ENCODE measurements around the gene CEACAM20.
A peak's percentile ranks its signal among the peaks of the same experiment; 100 is the strongest.
"Not testable (repeated sequence)": the region's sequence is repeated elsewhere in the genome, so short reads cannot be mapped to it uniquely, and the experiment has no call there.

CEACAM20 gene

DNA sequence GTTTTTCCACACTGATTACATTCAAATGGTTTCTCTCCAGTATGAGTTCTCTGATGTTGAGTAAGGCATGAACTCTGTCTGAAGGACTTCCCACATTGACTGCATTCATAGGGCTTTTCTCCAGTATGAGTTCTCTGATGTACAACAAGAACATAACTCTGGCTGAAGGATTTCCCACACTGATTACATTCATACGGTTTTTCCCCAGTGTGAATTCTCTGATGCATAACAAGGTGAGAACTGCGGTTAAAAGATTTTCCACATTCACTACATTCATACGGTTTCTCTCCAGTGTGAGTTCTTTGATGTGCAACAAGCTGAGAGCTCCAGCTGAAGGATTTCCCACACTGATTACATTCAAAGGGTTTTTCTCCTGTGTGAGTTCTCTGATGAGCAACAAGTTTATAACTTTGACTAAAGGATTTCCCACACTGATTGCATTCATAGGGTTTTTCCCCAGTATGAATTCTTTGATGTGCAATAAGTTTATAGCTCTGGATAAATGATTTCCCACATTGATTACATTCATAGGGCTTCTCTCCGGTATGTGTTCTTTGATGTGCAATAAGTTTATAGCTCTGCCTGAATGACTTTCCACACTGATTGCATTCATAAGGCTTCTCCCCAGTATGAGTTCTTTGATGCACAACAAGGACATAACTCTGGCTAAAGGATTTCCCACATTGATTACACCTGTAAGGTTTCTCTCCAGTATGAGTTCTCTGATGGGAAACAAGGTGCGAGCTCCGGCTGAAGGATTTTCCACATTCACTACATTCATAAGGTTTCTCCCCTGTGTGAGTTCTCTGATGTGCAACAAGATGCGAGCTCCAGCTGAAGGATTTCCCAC lies 52.7 kb downstream of the CEACAM20 start:
- DNase-seq, result peak; percentile 3

DNA sequence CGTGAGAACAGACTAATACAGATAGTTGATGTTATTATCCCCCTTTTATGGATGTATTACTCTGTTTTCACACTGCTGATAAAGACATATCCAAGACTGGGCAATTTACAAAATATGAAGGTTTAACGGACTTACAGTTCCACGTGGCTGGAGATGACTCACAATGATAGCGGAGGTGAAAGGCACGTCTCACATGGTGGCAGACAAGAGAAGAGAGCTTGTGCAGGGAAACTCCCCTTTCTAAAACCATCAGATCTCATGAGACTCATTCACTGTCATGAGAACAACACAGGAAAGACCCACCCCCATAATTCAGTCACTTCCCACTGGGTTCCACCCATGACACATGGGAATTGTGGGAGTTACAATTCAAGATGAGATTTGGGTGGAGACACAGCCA lies 60.7 kb downstream of the CEACAM20 start:
- not testable (repeated sequence) for DNase-seq

DNA sequence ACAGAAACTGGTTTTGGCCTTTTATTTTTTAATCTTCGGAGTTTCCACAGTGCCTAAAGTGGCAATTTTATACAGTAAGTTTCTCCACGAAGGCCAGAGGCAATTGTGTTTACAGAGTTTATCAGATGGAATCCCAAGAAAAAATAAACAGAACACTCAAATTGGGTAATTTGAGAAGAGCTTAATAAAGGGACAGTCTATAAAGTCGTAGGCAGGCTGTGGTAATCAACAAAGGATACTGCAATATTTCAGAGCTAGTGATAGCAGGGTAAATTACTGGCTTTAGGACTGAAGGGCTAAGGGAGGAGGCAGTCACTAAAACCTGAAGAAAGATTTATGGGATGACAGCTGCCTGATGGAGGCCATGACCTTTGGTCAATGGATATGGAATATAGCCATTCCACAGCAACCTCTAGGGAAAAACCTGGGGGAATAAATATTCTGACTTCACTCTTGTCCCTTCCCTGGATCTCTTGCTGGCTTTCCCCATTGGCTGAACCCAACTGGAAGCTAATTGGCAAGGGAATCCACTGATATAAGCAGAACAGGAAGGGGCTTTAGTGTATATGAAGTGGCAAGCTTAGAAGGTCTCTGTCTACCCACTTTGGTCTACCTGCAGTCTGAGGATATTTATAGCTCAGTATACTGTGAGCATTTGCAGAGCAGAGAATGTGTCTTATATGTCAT lies 66.7 kb downstream of the CEACAM20 start:
- not testable (repeated sequence) for DNase-seq

All from NCI-H1694 treated with DMSO at 0.1 percent for 48 hours (cell line).